ENCODE results near the gene RPL21. TPM values are rescaled to one million over a fixed set of nuclear protein-coding genes. Genes with fewer than 3 reads are reported as not detected.

RPL21 gene
- total RNA-seq, 1 experiment from 2014 or later = 986 TPM

GRCh38 chr13:27259831-27260230 is 8.5 kb downstream of the RPL21 start:
- no peak for TF ChIP-seq CTCF (conservative IDR thresholded peaks at IDR 0.05; ENCODE audit: low read depth, low read length)
- no peak for TF ChIP-seq EZH2 (IDR thresholded peaks at IDR 0.05; ENCODE audit: borderline replicate concordance, low read depth, low read length, poor library complexity, severe bottlenecking)
- POLR2A ChIA-PET (ENCODE audit: low non-redundant PET) = no interaction called here
- no TSS peak for BruUV-seq (replicated peaks)

GRCh38 chr13:27261396-27261795 is 10.0 kb downstream of the RPL21 start:
- CTCF ChIA-PET = no interaction called here
- Histone ChIP-seq H3K36me3 (ENCODE audit: insufficient read depth, low read length, poor library complexity, severe bottlenecking) (peaks cover 29% of the 10 kb centered on the region), H3K4me1 (ENCODE audit: insufficient read depth, low read length, poor library complexity, severe bottlenecking) (no peaks in the 10 kb centered on the region), H3K27me3 (replicated peaks; ENCODE audit: insufficient read depth, low read depth, low read length, poor library complexity) (no peaks in the 10 kb centered on the region), H3K4me3 (ENCODE audit: low read depth, low read length, poor library complexity, severe bottlenecking) (no peak overlapping the region), H3K9me3 (ENCODE audit: low read depth, low read length, poor library complexity, severe bottlenecking) (no peaks in the 10 kb centered on the region), H3K27ac (ENCODE audit: low read depth, low read length, poor library complexity, severe bottlenecking) (no peak overlapping the region)
- TF ChIP-seq CTCF (conservative IDR thresholded peaks at IDR 0.05; ENCODE audit: low read depth, low read length) (no peak), EZH2 (IDR thresholded peaks at IDR 0.05; ENCODE audit: borderline replicate concordance, low read depth, low read length, poor library complexity, severe bottlenecking) (no peak)
- BruUV-seq (replicated peaks) = no TSS peak
- no peak for DNase-seq (ENCODE audit: low spot score)
- intact Hi-C loops (cut with micrococcal nuclease; ENCODE audit: unreplicated experiment) = no loop called here
- POLR2A ChIA-PET (ENCODE audit: low non-redundant PET) = no interaction called here

More at GRCh38 chr13:27259831-27260230, 8.5 kb downstream of the RPL21 start:
- H3K4me1 ChIP-seq (ENCODE audit: insufficient read depth, low read length, poor library complexity, severe bottlenecking) = no peaks in the 10 kb centered on the region
- no peaks in the 10 kb centered on the region for H3K27me3 ChIP-seq (replicated peaks; ENCODE audit: insufficient read depth, low read depth, low read length, poor library complexity)
- intact Hi-C loops (cut with micrococcal nuclease; ENCODE audit: unreplicated experiment) = no loop called here
- H3K27ac ChIP-seq (ENCODE audit: low read depth, low read length, poor library complexity, severe bottlenecking) = peak overlapping the region; percentile 43
- CTCF ChIA-PET = no interaction called here
- H3K4me3 ChIP-seq (ENCODE audit: low read depth, low read length, poor library complexity, severe bottlenecking) = no peak overlapping the region
- H3K36me3 ChIP-seq (ENCODE audit: insufficient read depth, low read length, poor library complexity, severe bottlenecking) = peaks cover 44% of the 10 kb centered on the region
- H3K9me3 ChIP-seq (ENCODE audit: low read depth, low read length, poor library complexity, severe bottlenecking) = no peaks in the 10 kb centered on the region
- DNase-seq (ENCODE audit: low spot score) = no peak

DNA sequence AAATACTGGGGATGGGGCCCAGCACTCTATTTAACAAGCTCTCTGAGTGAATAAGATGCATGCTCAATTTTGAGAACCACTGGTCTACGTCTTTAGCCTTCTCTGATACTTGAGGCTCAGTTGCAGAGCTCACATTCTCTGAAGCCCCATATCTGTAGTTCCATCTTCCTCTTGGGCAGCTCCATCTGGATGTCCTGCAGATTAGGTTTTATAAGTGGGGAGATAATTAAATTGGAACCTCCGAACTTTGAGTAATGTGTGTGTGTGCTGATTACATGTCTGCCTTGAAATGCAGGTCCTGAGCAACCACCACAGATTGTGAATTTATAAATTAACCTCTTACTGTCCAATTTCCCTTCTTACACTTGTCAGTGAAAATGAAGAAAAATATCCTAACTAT is 12.1 kb downstream of the RPL21 start:
- ChIA-PET POLR2A (ENCODE audit: low non-redundant PET) (interaction anchor here (0.6 to 0.7 kb wide), 3 partner anchors 52 to 345 kb away, joined by 6 to 15 read pairs (median 10); no protein-coding TSS in a partner anchor), CTCF (no interaction called here)
- Histone ChIP-seq H3K27me3 (replicated peaks; ENCODE audit: insufficient read depth, low read depth, low read length, poor library complexity) (no peaks in the 10 kb centered on the region), H3K27ac (ENCODE audit: low read depth, low read length, poor library complexity, severe bottlenecking) (no peak overlapping the region), H3K9me3 (ENCODE audit: low read depth, low read length, poor library complexity, severe bottlenecking) (no peaks in the 10 kb centered on the region), H3K4me1 (ENCODE audit: insufficient read depth, low read length, poor library complexity, severe bottlenecking) (peaks cover 4% of the 10 kb centered on the region), H3K36me3 (ENCODE audit: insufficient read depth, low read length, poor library complexity, severe bottlenecking) (peaks cover 8% of the 10 kb centered on the region), H3K4me3 (ENCODE audit: low read depth, low read length, poor library complexity, severe bottlenecking) (no peak overlapping the region)
- no TSS peak for BruUV-seq (replicated peaks)
- no peak for TF ChIP-seq EZH2 (IDR thresholded peaks at IDR 0.05; ENCODE audit: borderline replicate concordance, low read depth, low read length, poor library complexity, severe bottlenecking)
- intact Hi-C loops (cut with micrococcal nuclease; ENCODE audit: unreplicated experiment) = no loop called here
- no peak for DNase-seq (ENCODE audit: low spot score)

GRCh38 chr13:27264181-27264580 is 12.8 kb downstream of the RPL21 start:
- intact Hi-C loops (cut with micrococcal nuclease; ENCODE audit: unreplicated experiment) = no loop called here
- no TSS peak for BruUV-seq (replicated peaks)
- no peak overlapping the region for H3K27ac ChIP-seq (ENCODE audit: low read depth, low read length, poor library complexity, severe bottlenecking)
- ChIA-PET CTCF (no interaction called here), POLR2A (ENCODE audit: low non-redundant PET) (no interaction called here)
- no peak for DNase-seq (ENCODE audit: low spot score)
- no peaks in the 10 kb centered on the region for H3K27me3 ChIP-seq (replicated peaks; ENCODE audit: insufficient read depth, low read depth, low read length, poor library complexity)
- H3K9me3 ChIP-seq (ENCODE audit: low read depth, low read length, poor library complexity, severe bottlenecking) = no peaks in the 10 kb centered on the region
- peaks cover 4% of the 10 kb centered on the region for H3K4me1 ChIP-seq (ENCODE audit: insufficient read depth, low read length, poor library complexity, severe bottlenecking)
- H3K4me3 ChIP-seq (ENCODE audit: low read depth, low read length, poor library complexity, severe bottlenecking) = no peak overlapping the region
- TF ChIP-seq EZH2 (IDR thresholded peaks at IDR 0.05; ENCODE audit: borderline replicate concordance, low read depth, low read length, poor library complexity, severe bottlenecking) (no peak), CTCF (conservative IDR thresholded peaks at IDR 0.05; ENCODE audit: low read depth, low read length) (no peak)
- peaks cover under 1% of the 10 kb centered on the region for H3K36me3 ChIP-seq (ENCODE audit: insufficient read depth, low read length, poor library complexity, severe bottlenecking)

Measured in A673 (cell line).